HepG2 (cell line): ENCODE results near the gene CSNK2A1. TPM values are rescaled to one million over a fixed set of nuclear protein-coding genes. Genes with fewer than 3 reads are reported as not detected.
A peak's percentile ranks its signal among the peaks of the same experiment; 100 is the strongest.

Experiments
- ARHGAP35 ChIP-seq: sonication (generic); formaldehyde crosslinking; IDR thresholded peaks from 2 replicates; pipeline ENCODE4 v1.9.0; 2022; ENCODE audit warnings: mild to moderate bottlenecking, inconsistent platforms, moderate library complexity, missing genetic modification reagents, borderline replicate concordance
- BHLHE40 ChIP-seq: IDR thresholded peaks from 2 replicates; pipeline ENCODE4 v1.6.1; 2011; ENCODE audit warnings: low read length, improper control_type of control experiment
- CHD2 ChIP-seq: IDR thresholded peaks from 2 replicates; pipeline ENCODE4 v1.6.1; 2011; ENCODE audit warnings: low read depth, low read length, improper control_type of control experiment
- GPN1 ChIP-seq: sonication (generic); formaldehyde crosslinking; IDR thresholded peaks from 2 replicates; pipeline ENCODE4 v1.5.1; 2020; ENCODE audit warnings: missing genetic modification reagents, borderline replicate concordance
- HDAC6 ChIP-seq: fragments of 200-600 bp; sonication (generic); IDR thresholded peaks from 2 replicates; pipeline ENCODE4 v1.7.0; 2017; ENCODE audit warnings: mild to moderate bottlenecking, antibody characterized with exemption, low read length, low read depth
- HMGA1 ChIP-seq: sonication (generic); formaldehyde crosslinking; conservative IDR thresholded peaks from 2 replicates; pipeline ENCODE4 v1.4.0; 2020; ENCODE audit warnings: missing genetic modification reagents
- JUN ChIP-seq: sonication (generic); formaldehyde crosslinking; IDR thresholded peaks from 2 replicates; pipeline ENCODE4 v1.4.0; 2020; ENCODE audit warnings: mild to moderate bottlenecking, missing genetic modification reagents
- KLF11 ChIP-seq: IDR thresholded peaks from 2 replicates; pipeline ENCODE4 v1.6.1; 2016; ENCODE audit warnings: missing compliant biosample characterization
- NFIC ChIP-seq: IDR thresholded peaks from 2 replicates; pipeline ENCODE4 v1.6.1; 2012; ENCODE audit warnings: mild to moderate bottlenecking, low read length, inconsistent platforms
- REXO4 ChIP-seq: sonication (generic); formaldehyde crosslinking; IDR thresholded peaks from 2 replicates; pipeline ENCODE4 v1.8.0; 2022; ENCODE audit warnings: missing genetic modification reagents, mild to moderate bottlenecking, borderline replicate concordance
- TCF7L2 ChIP-seq: IDR thresholded peaks from 2 replicates; pipeline ENCODE4 v1.6.1; 2011; ENCODE audit warnings: mild to moderate bottlenecking, low read depth, low read length, moderate library complexity
- WIZ ChIP-seq: sonication (generic); formaldehyde crosslinking; IDR thresholded peaks from 2 replicates; pipeline ENCODE4 v1.5.1; 2020; ENCODE audit warnings: mild to moderate bottlenecking, missing genetic modification reagents
- ZNF382 ChIP-seq: sonication (generic); formaldehyde crosslinking; IDR thresholded peaks from 2 replicates; pipeline ENCODE4 v1.5.0; 2020; ENCODE audit warnings: missing genetic modification reagents, mild to moderate bottlenecking, borderline replicate concordance
- ZNF460 ChIP-seq: sonication (generic); formaldehyde crosslinking; IDR thresholded peaks from 2 replicates; pipeline ENCODE4 v1.5.1; 2020; ENCODE audit warnings: missing genetic modification reagents, mild to moderate bottlenecking, borderline replicate concordance
- ZNF597 ChIP-seq: sonication (generic); formaldehyde crosslinking; IDR thresholded peaks from 2 replicates; pipeline ENCODE4 v1.5.0; 2020; ENCODE audit warnings: missing genetic modification reagents
- polyA plus RNA-seq, 8 experiments: library from polyadenylated mRNA; depleted of rRNA in 3 of 8; stranded (reverse) in 7 of 8; unstranded in 1 of 8; fragments of >200 nt; fragmentation: Illumina TruSeq in 4 of 8; extraction: Trizol in 4 of 8; gene quantifications; 2 replicates each; pipeline versions ENCODE4 v1.2.1 to v1.2.3, GENCODE V29; 2011 to 2016; ENCODE audit warnings: low read depth in 4 of 8, missing spikeins in 1 of 8, mixed read lengths in 1 of 8; ENCODE audit not compliant: insufficient read depth in 1 of 8
- total RNA-seq, 5 experiments: library from RNA; depleted of rRNA; stranded (reverse); fragments of >200 nt; fragmentation: Illumina TruSeq; extraction: Trizol; gene quantifications; 2 replicates each; pipeline ENCODE4 v1.2.3, GENCODE V29; 2016; ENCODE audit warnings: low read depth in 1 of 5
- TF ChIP-seq, protein P1 (sequence below): sonication (generic); formaldehyde crosslinking; IDR thresholded peaks from 2 replicates; pipeline ENCODE4 v1.8.0; 2022; ENCODE audit warnings: mild to moderate bottlenecking, missing genetic modification reagents
- TF ChIP-seq, protein P2 (sequence below): IDR thresholded peaks from 2 replicates; pipeline ENCODE4 v1.6.1; 2016; ENCODE audit warnings: mild to moderate bottlenecking, missing biosample characterization, missing genetic modification reagents
- TF ChIP-seq, protein P3 (sequence below): sonication (generic); formaldehyde crosslinking; IDR thresholded peaks from 2 replicates; pipeline ENCODE4 v1.8.0; 2023; ENCODE audit warnings: mild to moderate bottlenecking, missing genetic modification reagents
- TF ChIP-seq, protein P4 (sequence below), 2 experiments: sonication (generic) in 1 of 2; formaldehyde crosslinking in 1 of 2; IDR thresholded peaks; 2 replicates each; pipeline versions ENCODE4 v1.5.1 to v1.6.1; 2011 to 2020; ENCODE audit warnings: borderline replicate concordance in 1 of 2, low read depth in 1 of 2, low read length in 1 of 2, mild to moderate bottlenecking in 1 of 2, missing genetic modification reagents in 1 of 2, moderate library complexity in 1 of 2
- TF ChIP-seq, protein P5 (sequence below): sonication (generic); formaldehyde crosslinking; IDR thresholded peaks from 2 replicates; pipeline ENCODE4 v1.4.0; 2020; ENCODE audit warnings: mild to moderate bottlenecking, missing genetic modification reagents

Gene CSNK2A1
- total and polyA plus RNA-seq, 2 of the 13 experiments (the other 11 are each of a cell fraction or from before 2014, with no cell fraction given) = 153 to 231 TPM

GRCh38 chr20:543369-544152 lies at the start of gene CSNK2A1 (continued):
- TF ChIP-seq ZNF597 (no peak), CHD2 (peak; percentile 53; the same call in 1 of the 2 replicates), HMGA1 (CRISPR knock-in tag) (no peak), GPN1 (CRISPR knock-in tag) (peak; percentile 96; the same call in 1 of the 2 replicates), BHLHE40 (peak; percentile 97), TCF7L2 (no peak), NFIC (peak; percentile 68), HDAC6 (no peak), KLF11 (peak; percentile 55; the same call in 1 of the 2 replicates), ARHGAP35 (CRISPR knock-in tag) (no peak; the same call in 1 of the 2 replicates), ZNF460 (no peak), JUN (CRISPR knock-in tag) (peak; percentile 42), WIZ (CRISPR knock-in tag) (peak; percentile 97), REXO4 (peak; percentile 51; the same call in 1 of the 2 replicates), ZNF382 (CRISPR knock-in tag) (no peak)
- TF ChIP-seq, protein P1, sequence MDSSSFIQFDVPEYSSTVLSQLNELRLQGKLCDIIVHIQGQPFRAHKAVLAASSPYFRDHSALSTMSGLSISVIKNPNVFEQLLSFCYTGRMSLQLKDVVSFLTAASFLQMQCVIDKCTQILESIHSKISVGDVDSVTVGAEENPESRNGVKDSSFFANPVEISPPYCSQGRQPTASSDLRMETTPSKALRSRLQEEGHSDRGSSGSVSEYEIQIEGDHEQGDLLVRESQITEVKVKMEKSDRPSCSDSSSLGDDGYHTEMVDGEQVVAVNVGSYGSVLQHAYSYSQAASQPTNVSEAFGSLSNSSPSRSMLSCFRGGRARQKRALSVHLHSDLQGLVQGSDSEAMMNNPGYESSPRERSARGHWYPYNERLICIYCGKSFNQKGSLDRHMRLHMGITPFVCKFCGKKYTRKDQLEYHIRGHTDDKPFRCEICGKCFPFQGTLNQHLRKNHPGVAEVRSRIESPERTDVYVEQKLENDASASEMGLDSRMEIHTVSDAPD (CRISPR knock-in tag) = peak; percentile 32; the same call in 1 of the 2 replicates
- TF ChIP-seq, protein P2, sequence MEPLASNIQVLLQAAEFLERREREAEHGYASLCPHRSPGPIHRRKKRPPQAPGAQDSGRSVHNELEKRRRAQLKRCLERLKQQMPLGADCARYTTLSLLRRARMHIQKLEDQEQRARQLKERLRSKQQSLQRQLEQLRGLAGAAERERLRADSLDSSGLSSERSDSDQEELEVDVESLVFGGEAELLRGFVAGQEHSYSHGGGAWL (CRISPR knock-in tag) = peak; percentile 75
- TF ChIP-seq, protein P3, sequence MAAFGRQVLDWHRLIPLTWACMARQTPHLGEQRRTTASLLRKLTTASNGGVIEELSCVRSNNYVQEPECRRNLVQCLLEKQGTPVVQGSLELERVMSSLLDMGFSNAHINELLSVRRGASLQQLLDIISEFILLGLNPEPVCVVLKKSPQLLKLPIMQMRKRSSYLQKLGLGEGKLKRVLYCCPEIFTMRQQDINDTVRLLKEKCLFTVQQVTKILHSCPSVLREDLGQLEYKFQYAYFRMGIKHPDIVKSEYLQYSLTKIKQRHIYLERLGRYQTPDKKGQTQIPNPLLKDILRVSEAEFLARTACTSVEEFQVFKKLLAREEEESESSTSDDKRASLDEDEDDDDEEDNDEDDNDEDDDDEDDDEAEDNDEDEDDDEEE (CRISPR knock-in tag) = peak; percentile 68; the same call in 1 of the 2 replicates
- TF ChIP-seq, protein P4, sequence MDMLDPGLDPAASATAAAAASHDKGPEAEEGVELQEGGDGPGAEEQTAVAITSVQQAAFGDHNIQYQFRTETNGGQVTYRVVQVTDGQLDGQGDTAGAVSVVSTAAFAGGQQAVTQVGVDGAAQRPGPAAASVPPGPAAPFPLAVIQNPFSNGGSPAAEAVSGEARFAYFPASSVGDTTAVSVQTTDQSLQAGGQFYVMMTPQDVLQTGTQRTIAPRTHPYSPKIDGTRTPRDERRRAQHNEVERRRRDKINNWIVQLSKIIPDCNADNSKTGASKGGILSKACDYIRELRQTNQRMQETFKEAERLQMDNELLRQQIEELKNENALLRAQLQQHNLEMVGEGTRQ (IDR thresholded peaks at IDR 0.05; ENCODE audit: low read depth, low read length) = no peak
- TF ChIP-seq, protein P4 (CRISPR knock-in tag; IDR thresholded peaks at IDR 0.05; ENCODE audit: borderline replicate concordance) = no peak
- TF ChIP-seq, protein P5, sequence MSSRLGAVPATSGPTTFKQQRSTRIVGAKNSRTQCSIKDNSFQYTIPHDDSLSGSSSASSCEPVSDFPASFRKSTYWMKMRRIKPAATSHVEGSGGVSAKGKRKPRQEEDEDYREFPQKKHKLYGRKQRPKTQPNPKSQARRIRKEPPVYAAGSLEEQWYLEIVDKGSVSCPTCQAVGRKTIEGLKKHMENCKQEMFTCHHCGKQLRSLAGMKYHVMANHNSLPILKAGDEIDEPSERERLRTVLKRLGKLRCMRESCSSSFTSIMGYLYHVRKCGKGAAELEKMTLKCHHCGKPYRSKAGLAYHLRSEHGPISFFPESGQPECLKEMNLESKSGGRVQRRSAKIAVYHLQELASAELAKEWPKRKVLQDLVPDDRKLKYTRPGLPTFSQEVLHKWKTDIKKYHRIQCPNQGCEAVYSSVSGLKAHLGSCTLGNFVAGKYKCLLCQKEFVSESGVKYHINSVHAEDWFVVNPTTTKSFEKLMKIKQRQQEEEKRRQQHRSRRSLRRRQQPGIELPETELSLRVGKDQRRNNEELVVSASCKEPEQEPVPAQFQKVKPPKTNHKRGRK (CRISPR knock-in tag) = no peak; the same call in 1 of the 2 replicates
